VCaP (cell line): ENCODE data around the gene OR52E1.

Experiments
- H3K27ac ChIP-seq: fragments of 450-650 bp; 2 replicates; pipeline ENCODE4 v1.5.1; 2017
- CTCF ChIP-seq: fragments of 450-650 bp; conservative IDR thresholded peaks from 2 replicates; pipeline ENCODE4 v1.5.1; 2017; ENCODE audit warnings: mild to moderate bottlenecking, moderate library complexity

The OR52E1 gene

GRCh38 chr11:5088556-5088955, 19.2 kb downstream of the OR52E1 start:
- H3K27ac ChIP-seq, result no peak overlapping the region
- TF ChIP-seq CTCF, result no peak

DNA sequence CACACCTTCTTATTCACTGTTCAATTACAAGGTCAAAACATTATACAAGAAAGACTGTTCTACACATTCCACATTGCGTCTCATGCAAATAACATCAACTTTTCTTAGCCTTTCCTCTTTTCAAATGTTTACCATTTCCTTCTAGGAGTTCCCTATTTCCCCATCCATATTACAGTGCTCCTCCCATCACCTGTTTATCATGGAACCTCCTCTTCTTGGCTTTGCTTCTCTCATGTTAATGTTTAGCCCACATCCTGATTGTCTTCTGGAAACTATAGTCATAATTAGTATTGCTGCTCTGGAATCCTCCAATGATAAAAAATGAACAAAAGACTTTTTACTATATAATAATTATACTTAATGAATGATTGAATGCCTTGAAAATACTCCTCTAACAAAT, 21.3 kb downstream of the OR52E1 start:
- no peak for TF ChIP-seq CTCF
- no peak overlapping the region for H3K27ac ChIP-seq

GRCh38 chr11:5092821-5093585, 23.6 kb downstream of the OR52E1 start:
- TF ChIP-seq CTCF, result no peak
- no peak overlapping the region for H3K27ac ChIP-seq

DNA sequence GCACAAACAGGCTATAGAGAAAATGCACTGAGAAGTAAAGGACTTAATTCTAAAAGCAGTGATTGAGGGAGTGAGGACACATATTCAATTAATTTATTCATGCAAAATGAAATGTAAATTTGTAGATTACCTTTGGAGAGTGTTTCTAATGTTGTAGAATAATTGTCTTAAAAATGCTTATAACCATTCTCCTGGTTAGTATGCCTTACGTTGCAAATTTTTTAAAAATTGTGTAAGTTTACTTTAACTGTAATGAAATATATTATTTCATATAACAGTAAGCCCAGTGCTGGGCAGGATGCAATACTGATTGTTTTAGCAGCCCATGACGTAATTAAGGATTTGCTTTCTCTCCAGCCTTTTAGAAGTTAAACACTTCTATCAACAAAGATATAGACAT, 26.6 kb downstream of the OR52E1 start:
- no peak for TF ChIP-seq CTCF
- no peak overlapping the region for H3K27ac ChIP-seq

DNA sequence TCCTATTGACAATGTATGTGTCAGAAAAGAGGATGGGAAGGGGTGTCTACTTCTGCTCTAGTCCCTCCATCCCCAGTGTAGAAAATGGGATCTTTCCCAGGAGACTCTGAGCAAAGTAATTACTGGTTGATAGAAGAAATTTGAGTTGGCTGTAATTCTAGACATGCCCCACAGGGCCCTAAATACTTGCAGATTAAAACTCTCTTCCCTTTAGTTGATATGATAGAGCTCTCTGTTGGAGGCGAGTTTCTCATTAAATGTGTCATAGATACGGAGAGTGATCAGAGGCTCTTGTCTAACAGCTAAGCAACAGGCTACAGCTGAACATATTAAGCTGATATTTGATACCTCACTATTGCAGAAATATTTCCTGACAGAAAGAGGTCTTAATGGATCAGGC, 32.9 kb downstream of the OR52E1 start:
- TF ChIP-seq CTCF, result no peak
- H3K27ac ChIP-seq, result no peak overlapping the region

GRCh38 chr11:5103066-5103465, 33.7 kb downstream of the OR52E1 start:
- no peak overlapping the region for H3K27ac ChIP-seq
- no peak for TF ChIP-seq CTCF

- TF ChIP-seq CTCF, result no peak
- no peak overlapping the region for H3K27ac ChIP-seq
Observed at GRCh38 chr11:5107285-5107684, 37.9 kb downstream of the OR52E1 start.
